HUES48 (cell line): ENCODE data around the gene ZNF117.
"Not testable (repeated sequence)": the region's sequence is repeated elsewhere in the genome, so short reads cannot be mapped to it uniquely, and the experiment has no call there.

Experiments used
- H3K27ac ChIP-seq: one replicate; pipeline ENCODE4 v1.7.0; 2013; ENCODE audit warnings: low read depth, low read length, inconsistent platforms
- H3K27me3 ChIP-seq: 2 replicates; pipeline ENCODE4 v1.6.1; 2013; ENCODE audit warnings: mild to moderate bottlenecking, low read length; ENCODE audit not compliant: control insufficient read depth, insufficient read depth
- H3K36me3 ChIP-seq: 2 replicates; pipeline ENCODE4 v1.6.1; 2013; ENCODE audit warnings: low read length; ENCODE audit not compliant: control insufficient read depth, insufficient read depth
- H3K4me1 ChIP-seq: 2 replicates; pipeline ENCODE4 v1.6.1; 2013; ENCODE audit warnings: mild to moderate bottlenecking, low read length; ENCODE audit not compliant: control insufficient read depth, insufficient read depth
- H3K4me3 ChIP-seq: 2 replicates; pipeline ENCODE4 v1.5.1; 2013; ENCODE audit warnings: mild to moderate bottlenecking, low read depth, low read length
- H3K9ac ChIP-seq: 2 replicates; pipeline ENCODE4 v1.6.1; 2013; ENCODE audit warnings: mild to moderate bottlenecking, low read depth, low read length, moderate library complexity
- H3K9me3 ChIP-seq: 2 replicates; pipeline ENCODE4 v1.6.1; 2013; ENCODE audit warnings: low read length; ENCODE audit not compliant: control insufficient read depth, insufficient read depth

Gene ZNF117

DNA sequence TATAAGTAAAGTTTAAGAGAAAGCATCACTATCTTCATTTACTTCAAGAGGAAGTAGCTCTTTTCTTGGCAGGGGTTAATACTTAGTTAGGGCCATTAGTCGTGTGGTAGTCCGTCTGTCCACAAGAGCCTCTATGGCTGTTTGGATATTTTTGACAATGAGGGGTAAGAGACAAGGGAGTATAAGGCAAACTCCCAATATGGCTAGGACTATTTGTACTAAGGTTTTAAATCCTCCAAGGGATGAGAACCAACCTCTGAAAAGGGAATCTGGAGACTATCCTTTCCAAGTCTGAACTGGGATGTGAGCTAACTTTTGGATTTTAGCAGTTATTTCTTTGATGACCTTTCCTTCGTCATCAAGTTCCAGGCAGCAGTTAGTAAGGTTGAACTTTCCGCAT is at the start of gene ZNF117:
Gene ZNF117 (minus strand): TSS at position 101 of the 400 bp plus-strand sequence.
- Histone ChIP-seq H3K36me3 (0 out of 2 replicates have a peak, but pooled peaks cover 2% of the 10 kb centered on the region), H3K9me3 (peaks cover 78% of the 10 kb centered on the region), H3K9ac (no peak within 1 kb of the TSS), H3K4me3 (no peak within 1 kb of the TSS), H3K4me1 (no peaks in the 10 kb centered on the region), H3K27me3 (no peaks in the 10 kb centered on the region), H3K27ac (no peak within 1 kb of the TSS)

GRCh38 chr7:65038767-65039166 is 47.9 kb upstream of the ZNF117 start:
- peak overlapping the region; percentile 77 for H3K27ac ChIP-seq
- not testable (repeated sequence) for H3K36me3 ChIP-seq, H3K27me3 ChIP-seq, H3K4me1 ChIP-seq, H3K9ac ChIP-seq, H3K9me3 ChIP-seq
- peak overlapping the region; percentile 80 for H3K4me3 ChIP-seq

DNA sequence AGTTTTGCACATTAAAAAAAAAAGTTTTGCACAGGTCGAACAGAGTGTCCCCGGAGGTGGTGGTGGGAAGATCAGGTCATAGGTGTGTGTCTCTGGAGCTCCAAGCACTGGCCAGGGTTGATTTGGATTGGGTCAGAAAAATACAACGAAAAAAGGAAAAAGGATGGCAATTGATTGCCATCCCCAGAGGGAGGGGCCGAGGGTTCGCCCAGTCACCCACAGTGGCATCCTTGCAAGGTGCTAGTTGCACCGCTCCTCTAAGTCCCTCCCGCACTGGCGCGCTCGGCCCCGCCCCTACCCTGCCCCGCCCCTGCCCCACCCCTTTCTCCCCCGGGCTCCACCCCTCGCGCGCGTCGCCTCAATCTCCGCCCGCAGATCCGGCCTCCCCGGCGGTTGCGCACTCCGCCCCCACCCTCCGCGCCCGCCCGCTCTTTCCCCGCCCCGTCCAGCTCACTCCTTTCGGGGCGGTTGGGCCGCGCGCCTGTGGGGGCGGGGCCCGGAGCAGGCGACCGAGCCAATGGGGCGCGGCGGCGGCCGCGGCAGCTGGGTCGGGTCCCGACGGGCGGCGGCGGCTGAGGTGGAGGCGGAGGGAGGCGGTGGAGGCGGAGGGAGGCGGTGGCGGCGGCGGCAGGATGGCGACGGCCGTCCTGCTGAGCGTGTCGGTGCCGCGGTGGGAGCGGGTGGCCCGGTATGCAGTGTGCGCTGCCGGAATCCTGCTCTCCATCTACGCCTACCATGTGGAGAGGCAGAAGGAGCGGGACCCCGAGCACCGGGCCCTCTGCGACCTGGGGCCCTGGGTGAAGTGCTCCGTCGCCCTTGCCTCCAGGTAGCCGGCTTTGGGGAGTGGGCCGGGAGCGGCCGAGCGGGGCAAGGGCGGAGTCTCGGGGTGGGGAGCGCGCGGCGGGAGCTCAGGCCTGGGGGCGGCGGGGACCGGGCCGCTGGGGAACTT is 47.2 kb upstream of the ZNF117 start:
- no peaks in the 10 kb centered on the region for H3K27me3 ChIP-seq
- peaks cover 4% of the 10 kb centered on the region; the same call in 1 of the 2 replicates for H3K4me1 ChIP-seq
- H3K36me3 ChIP-seq, result no peaks in the 10 kb centered on the region
- peak overlapping the region; percentile 80 for H3K4me3 ChIP-seq
- H3K27ac ChIP-seq, result peak overlapping the region; percentile 90
- H3K9ac ChIP-seq, result peak overlapping the region; percentile 87
- H3K9me3 ChIP-seq, result no peaks in the 10 kb centered on the region; the same call in 1 of the 2 replicates

DNA sequence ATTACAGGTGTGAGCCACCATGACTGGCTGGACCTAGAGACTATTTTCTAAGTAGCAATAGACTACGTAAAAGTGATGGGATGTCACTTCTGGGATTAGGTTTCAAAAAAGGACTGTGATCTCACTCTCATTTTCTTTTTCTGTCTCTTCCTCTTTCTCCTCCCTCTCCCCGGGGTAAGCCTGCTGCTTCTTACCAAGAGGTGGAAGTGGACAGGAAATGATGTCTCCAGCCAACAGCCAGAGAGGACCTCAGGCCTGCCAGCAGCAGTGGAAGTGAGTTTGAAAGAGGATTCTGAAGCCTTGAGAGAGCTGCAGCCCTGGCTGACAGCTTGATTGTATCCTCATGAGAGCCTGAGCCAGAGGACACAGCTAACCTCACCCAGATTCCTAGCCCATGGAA is 45.7 kb upstream of the ZNF117 start:
- not testable (repeated sequence) for H3K9me3 ChIP-seq, H3K4me1 ChIP-seq, H3K36me3 ChIP-seq, H3K4me3 ChIP-seq, H3K9ac ChIP-seq, H3K27me3 ChIP-seq, H3K27ac ChIP-seq

- not testable (repeated sequence) for H3K4me1 ChIP-seq, H3K27ac ChIP-seq, H3K9ac ChIP-seq, H3K36me3 ChIP-seq, H3K27me3 ChIP-seq, H3K9me3 ChIP-seq, H3K4me3 ChIP-seq
Observed at GRCh38 chr7:65035469-65035868, 44.6 kb upstream of the ZNF117 start.

GRCh38 chr7:65034120-65034782 is 43.4 kb upstream of the ZNF117 start:
- H3K4me1 ChIP-seq, H3K36me3 ChIP-seq: not testable (repeated sequence)

DNA sequence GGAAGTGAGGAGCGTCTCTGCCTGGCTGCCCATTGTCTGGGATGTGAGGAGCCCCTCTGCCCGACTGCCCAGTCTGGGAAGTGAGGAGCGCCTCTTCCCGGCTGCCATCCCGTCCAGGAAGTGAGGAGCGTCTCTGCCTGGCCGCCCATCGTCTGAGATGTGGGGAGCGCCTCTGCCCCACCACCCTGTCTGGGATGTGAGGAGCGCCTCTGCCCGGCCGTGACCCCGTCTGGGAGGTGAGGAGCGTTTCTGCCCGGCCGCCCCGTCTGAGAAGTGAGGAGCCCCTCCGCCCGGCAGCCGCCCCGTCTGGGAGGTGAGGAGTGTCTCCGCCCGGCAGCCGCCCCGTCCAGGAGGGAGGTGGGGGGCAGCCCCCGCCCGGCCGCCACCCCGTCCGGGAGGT is 42.6 kb upstream of the ZNF117 start:
- H3K36me3 ChIP-seq, H3K4me3 ChIP-seq, H3K9me3 ChIP-seq, H3K27me3 ChIP-seq, H3K9ac ChIP-seq, H3K4me1 ChIP-seq, H3K27ac ChIP-seq: not testable (repeated sequence)

More at GRCh38 chr7:65034120-65034782, 43.4 kb upstream of the ZNF117 start:
- H3K27me3 ChIP-seq, H3K9me3 ChIP-seq, H3K27ac ChIP-seq, H3K9ac ChIP-seq, H3K4me3 ChIP-seq: not testable (repeated sequence)

- not testable (repeated sequence) for H3K4me1 ChIP-seq, H3K36me3 ChIP-seq, H3K27ac ChIP-seq, H3K9ac ChIP-seq, H3K9me3 ChIP-seq, H3K27me3 ChIP-seq, H3K4me3 ChIP-seq
Observed at GRCh38 chr7:65025023-65025422, 34.2 kb upstream of the ZNF117 start.

- not testable (repeated sequence) for H3K4me1 ChIP-seq, H3K27me3 ChIP-seq, H3K27ac ChIP-seq, H3K9me3 ChIP-seq, H3K9ac ChIP-seq, H3K4me3 ChIP-seq, H3K36me3 ChIP-seq
Observed at GRCh38 chr7:65020978-65021377, 30.1 kb upstream of the ZNF117 start.

DNA sequence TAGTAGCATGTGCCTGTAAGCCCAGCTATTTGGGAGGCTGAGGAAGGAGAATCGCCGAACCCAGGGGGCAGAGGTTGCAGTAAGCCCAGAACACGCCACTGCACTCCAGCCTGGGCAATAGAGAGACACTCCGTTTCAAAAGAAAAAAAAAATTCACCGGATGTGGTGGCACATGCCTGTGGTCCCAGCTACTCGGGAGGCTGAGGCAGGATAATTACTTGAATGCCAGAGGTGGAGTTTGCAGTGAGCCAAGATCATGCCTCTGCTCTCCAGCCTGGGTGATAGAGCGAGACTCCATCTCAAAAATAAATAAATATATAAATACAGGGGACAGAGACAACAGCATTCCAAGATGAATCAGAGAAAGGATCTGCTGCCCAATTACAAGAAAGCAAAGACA is 19.0 kb upstream of the ZNF117 start:
- not testable (repeated sequence) for H3K27ac ChIP-seq, H3K36me3 ChIP-seq, H3K9ac ChIP-seq, H3K27me3 ChIP-seq, H3K4me1 ChIP-seq, H3K9me3 ChIP-seq, H3K4me3 ChIP-seq

- H3K9ac ChIP-seq, H3K27me3 ChIP-seq, H3K4me3 ChIP-seq, H3K4me1 ChIP-seq, H3K9me3 ChIP-seq, H3K36me3 ChIP-seq, H3K27ac ChIP-seq: not testable (repeated sequence)
Observed at GRCh38 chr7:65009394-65009793, 18.6 kb upstream of the ZNF117 start.
